ENCODE results near the gene TSHZ2. TPM values are rescaled to one million over a fixed set of nuclear protein-coding genes. Genes with fewer than 3 reads are reported as not detected.

Gene TSHZ2
- polyA plus RNA-seq, 1 donor from 2014 or later, result 4.6 TPM

GRCh38 chr20:53312957-53313356 lies 340.8 kb downstream of the TSHZ2 start:
- no peaks in the 10 kb centered on the region for H3K79me2 ChIP-seq (replicated peaks; ENCODE audit: insufficient read depth, low read length)
- no peaks in the 10 kb centered on the region for H3K9me2 ChIP-seq (ENCODE audit: insufficient read depth, low read length)
- no peak overlapping the region for H3K9ac ChIP-seq (ENCODE audit: low read length)
- no peak overlapping the region for H3K27ac ChIP-seq (ENCODE audit: low read length)
- TF ChIP-seq SMC3 (conservative IDR thresholded peaks at IDR 0.05; ENCODE audit: poor library complexity) (no peak), MXI1 (conservative IDR thresholded peaks at IDR 0.05; ENCODE audit: poor library complexity, severe bottlenecking) (no peak), RAD21 (conservative IDR thresholded peaks at IDR 0.05) (no peak), CTCF (IDR thresholded peaks at IDR 0.05; ENCODE audit: poor library complexity, severe bottlenecking) (no peak), EP300 (conservative IDR thresholded peaks at IDR 0.05; ENCODE audit: poor library complexity, severe bottlenecking) (no peak), TAF1 (IDR thresholded peaks at IDR 0.05; ENCODE audit: low read depth) (no peak)
- peaks cover 7% of the 10 kb centered on the region for H3F3A ChIP-seq (ENCODE audit: insufficient read depth, low read length, poor library complexity, severe bottlenecking)
- H3K36me3 ChIP-seq (ENCODE audit: insufficient read depth, low read length), result no peaks in the 10 kb centered on the region
- no peaks in the 10 kb centered on the region for H4K20me1 ChIP-seq (ENCODE audit: insufficient read depth)
- H2AFZ ChIP-seq (ENCODE audit: low read depth, low read length), result no peak overlapping the region
- no peak overlapping the region for H3K4me2 ChIP-seq (ENCODE audit: low read length)
- no peaks in the 10 kb centered on the region for H3K9me3 ChIP-seq (ENCODE audit: low read length)
- no peak overlapping the region for H3K4me3 ChIP-seq (ENCODE audit: low read length)
- no peaks in the 10 kb centered on the region for H3K27me3 ChIP-seq (ENCODE audit: insufficient read depth, low read depth, low read length)

- no peaks in the 10 kb centered on the region for H3K9me3 ChIP-seq (ENCODE audit: low read length)
- no peak overlapping the region for H3K9ac ChIP-seq (ENCODE audit: low read length)
- peaks cover 7% of the 10 kb centered on the region for H3F3A ChIP-seq (ENCODE audit: insufficient read depth, low read length, poor library complexity, severe bottlenecking)
- no peak overlapping the region for H3K4me3 ChIP-seq (ENCODE audit: low read length)
- H3K79me2 ChIP-seq (replicated peaks; ENCODE audit: insufficient read depth, low read length), result no peaks in the 10 kb centered on the region
- H3K4me2 ChIP-seq (ENCODE audit: low read length), result no peak overlapping the region
- no peak overlapping the region for H2AFZ ChIP-seq (ENCODE audit: low read depth, low read length)
- H3K36me3 ChIP-seq (ENCODE audit: insufficient read depth, low read length), result no peaks in the 10 kb centered on the region
- H3K27me3 ChIP-seq (ENCODE audit: insufficient read depth, low read depth, low read length), result no peaks in the 10 kb centered on the region
- no peaks in the 10 kb centered on the region for H4K20me1 ChIP-seq (ENCODE audit: insufficient read depth)
- H3K27ac ChIP-seq (ENCODE audit: low read length), result no peak overlapping the region
- no peaks in the 10 kb centered on the region for H3K9me2 ChIP-seq (ENCODE audit: insufficient read depth, low read length)
- TF ChIP-seq TAF1 (IDR thresholded peaks at IDR 0.05; ENCODE audit: low read depth) (no peak), EZH2 (IDR thresholded peaks at IDR 0.05; ENCODE audit: borderline replicate concordance, insufficient read depth, low read length, poor library complexity, severe bottlenecking) (no peak), MXI1 (conservative IDR thresholded peaks at IDR 0.05; ENCODE audit: poor library complexity, severe bottlenecking) (no peak), RAD21 (conservative IDR thresholded peaks at IDR 0.05) (no peak), CTCF (IDR thresholded peaks at IDR 0.05; ENCODE audit: poor library complexity, severe bottlenecking) (no peak), EP300 (conservative IDR thresholded peaks at IDR 0.05; ENCODE audit: poor library complexity, severe bottlenecking) (no peak), SMC3 (conservative IDR thresholded peaks at IDR 0.05; ENCODE audit: poor library complexity) (no peak), REST (IDR thresholded peaks at IDR 0.05; ENCODE audit: borderline replicate concordance) (no peak), POLR2AphosphoS5 (IDR thresholded peaks at IDR 0.05) (no peak)
Observed at GRCh38 chr20:53316206-53316937, 344.2 kb downstream of the TSHZ2 start.
